K562 (cell line): ENCODE data around the gene SCUBE1. TPM values are rescaled to one million over a fixed set of nuclear protein-coding genes. Genes with fewer than 3 reads are reported as not detected.

Experiments used
- CEBPB ChIP-seq: fragments of 450-650 bp; IDR thresholded peaks from 2 replicates; pipeline ENCODE4 v1.6.1; 2016; ENCODE audit warnings: missing genetic modification characterization, missing compliant biosample characterization
- HDAC3 ChIP-seq: fragments of 450-650 bp; IDR thresholded peaks from 2 replicates; pipeline ENCODE4 v1.6.1; 2018; ENCODE audit warnings: borderline replicate concordance, mild to moderate bottlenecking, moderate library complexity; ENCODE audit not compliant: partially characterized antibody
- MYNN ChIP-seq, 2 experiments: sonication (generic); formaldehyde crosslinking in 1 of 2; IDR thresholded peaks; 2 replicates each; pipeline versions ENCODE4 v1.5.0 to v1.6.1; 2016 to 2020; ENCODE audit warnings: antibody characterized with exemption in 1 of 2, missing genetic modification reagents in 1 of 2
- RREB1 ChIP-seq: fragments of 250-450 bp; sonication (Bioruptor Pico); IDR thresholded peaks from 2 replicates; pipeline ENCODE4 v1.4.0; 2020
- SIN3A ChIP-seq, 2 experiments: fragments of 150-350 bp in 1 of 2; IDR thresholded peaks; 2 replicates each; pipeline ENCODE4 v1.6.1; 2011 to 2016; ENCODE audit warnings: borderline replicate concordance in 2 of 2, low read depth in 2 of 2, low read length in 2 of 2, mild to moderate bottlenecking in 2 of 2, moderate library complexity in 2 of 2; ENCODE audit not compliant: control insufficient read depth in 1 of 2
- polyA plus RNA-seq, 8 experiments: library from polyadenylated mRNA; depleted of rRNA in 4 of 8; stranded (reverse) in 5 of 8; unstranded in 3 of 8; fragments of >200 nt; fragmentation: Nextera tagmentation in 2 of 8; fragmentation: Illumina TruSeq in 1 of 8; extraction: Ambion mirVana in 2 of 8; extraction: Trizol in 1 of 8; gene quantifications; 2 replicates each; pipeline versions ENCODE4 v1.2.1 to v1.2.3, GENCODE V29; 2011 to 2014; ENCODE audit warnings: inconsistent platforms in 1 of 8, missing spikeins in 1 of 8
- total RNA-seq, 7 experiments: library from RNA; depleted of rRNA in 6 of 7; stranded (reverse); fragments of >200 nt in 6 of 7; fragmentation: Illumina TruSeq in 2 of 7; extraction: Trizol in 2 of 7; gene quantifications; 2 replicates each; pipeline versions ENCODE4 v1.2.1 to v1.2.3, GENCODE V29; 2011 to 2021; ENCODE audit warnings: low replicate concordance in 1 of 7

Gene SCUBE1
- total and polyA plus RNA-seq, 9 of the 15 experiments (the other 6 are each of a cell fraction or from before 2014, with no cell fraction given) = 0.03 to 0.47 (median 0.29) TPM; not detected in 6

GRCh38 chr22:43213962-43214361, 129.2 kb downstream of the SCUBE1 start (continued):
- TF ChIP-seq RREB1 (CRISPR knock-in tag) (no peak), CEBPB (tag) (no peak), MYNN (IDR thresholded peaks at IDR 0.05) (no peak), MYNN (CRISPR knock-in tag; IDR thresholded peaks at IDR 0.05) (no peak), HDAC3 (no peak), SIN3A (IDR thresholded peaks at IDR 0.05; ENCODE audit: borderline replicate concordance in 2 of 2, control insufficient read depth in 1 of 2, low read depth in 2 of 2, low read length in 2 of 2) (no peak)
